Endodermal cell (in vitro differentiated cells): ENCODE data around the gene KRT38. TPM values are rescaled to one million over a fixed set of nuclear protein-coding genes. Genes with fewer than 3 reads are reported as not detected.

Experiments used
- DNase-seq: peaks from one replicate; pipeline ENCODE4 v3.0.0-alpha.2; 2017
- H3K27ac ChIP-seq: 2 replicates; pipeline ENCODE4 v1.5.1; 2013; ENCODE audit warnings: mild to moderate bottlenecking, low read depth, low read length, moderate library complexity
- H3K27me3 ChIP-seq: 2 replicates; pipeline ENCODE4 v1.6.1; 2013; ENCODE audit warnings: mild to moderate bottlenecking, low read length, moderate library complexity; ENCODE audit not compliant: insufficient read depth, control insufficient read depth, poor library complexity, severe bottlenecking
- H3K36me3 ChIP-seq: 2 replicates; pipeline ENCODE4 v1.7.0; 2013; ENCODE audit warnings: mild to moderate bottlenecking, low read length, moderate library complexity; ENCODE audit not compliant: control insufficient read depth, insufficient read depth
- H3K4me1 ChIP-seq: one replicate; pipeline ENCODE4 v1.7.0; 2013; ENCODE audit warnings: low read length; ENCODE audit not compliant: control insufficient read depth, insufficient read depth
- H3K4me3 ChIP-seq: 2 replicates; pipeline ENCODE4 v1.5.1; 2013; ENCODE audit warnings: mild to moderate bottlenecking, low read length, moderate library complexity
- H3K9ac ChIP-seq: 2 replicates; pipeline ENCODE4 v1.6.1; 2013; ENCODE audit warnings: mild to moderate bottlenecking, low read length, moderate library complexity; ENCODE audit not compliant: poor library complexity, severe bottlenecking; ENCODE audit errors: extremely low read depth
- H3K9me3 ChIP-seq: 2 replicates; pipeline ENCODE4 v1.6.1; 2013; ENCODE audit warnings: mild to moderate bottlenecking, low read length, moderate library complexity; ENCODE audit not compliant: control insufficient read depth
- H3K27ac Mint-ChIP-seq: 2 replicates; pipeline ENCODE4 v1.8.0; 2020; ENCODE audit warnings: mixed read lengths
- H3K27me3 Mint-ChIP-seq: 2 replicates; pipeline ENCODE4 v1.8.0; 2021; ENCODE audit warnings: mild to moderate bottlenecking, mixed read lengths; ENCODE audit not compliant: insufficient read depth
- H3K36me3 Mint-ChIP-seq: 2 replicates; pipeline ENCODE4 v1.8.0; 2020; ENCODE audit warnings: low read depth, mixed read lengths
- H3K4me1 Mint-ChIP-seq: 2 replicates; pipeline ENCODE4 v1.8.0; 2020; ENCODE audit warnings: mixed read lengths
- H3K4me3 Mint-ChIP-seq: 2 replicates; pipeline ENCODE4 v1.8.0; 2020; ENCODE audit warnings: mild to moderate bottlenecking, moderate library complexity, mixed read lengths
- H3K9me3 Mint-ChIP-seq: 2 replicates; pipeline ENCODE4 v1.8.0; 2020; ENCODE audit warnings: mild to moderate bottlenecking, mixed read lengths
- CTCF ChIP-seq: fragments of 200-600 bp; sonication (generic); conservative IDR thresholded peaks from 2 replicates; pipeline ENCODE4 v1.5.0; 2021; ENCODE audit warnings: antibody characterized with exemption, mild to moderate bottlenecking
- WGBS, 2 experiments: methylation state at CpG; one replicate each; pipeline versions ENCODE4 v1.1.5 to v1.1.7; 2013; ENCODE audit warnings: missing lambda C conversion rate in 2 of 2, mixed read lengths in 1 of 2; ENCODE audit not compliant: insufficient coverage in 1 of 2, insufficient read length in 1 of 2; 5-methylcytosine and 5-hydroxymethylcytosine counted together
- total RNA-seq, 2 donors: library from RNA; stranded (reverse); fragmentation: NEBNext Ultra II Directional in 1 of 2; extraction: Animal tissue kit (Norgen Biotek cat#: 25700) in 1 of 2; gene quantifications; 2 replicates in 1 of 2; 3 replicates in 1 of 2; pipeline ENCODE4 v1.2.1, GENCODE V29; 2021

The KRT38 gene
- total RNA-seq, 2 donors from 2014 or later: not detected

- no peak overlapping the region for H3K27ac Mint-ChIP-seq
- peaks cover 5% of the 10 kb centered on the region for H3K27me3 Mint-ChIP-seq
- Histone ChIP-seq H3K9ac (no peak overlapping the region), H3K36me3 (no peaks in the 10 kb centered on the region), H3K27ac (no peak overlapping the region), H3K9me3 (no peaks in the 10 kb centered on the region), H3K27me3 (peaks cover 8% of the 10 kb centered on the region), H3K4me3 (no peak overlapping the region), H3K4me1 (no peaks in the 10 kb centered on the region)
- H3K4me1 Mint-ChIP-seq: peaks cover 5% of the 10 kb centered on the region
- H3K4me3 Mint-ChIP-seq: no peak overlapping the region
- DNase-seq: no peak
- no peaks in the 10 kb centered on the region for H3K9me3 Mint-ChIP-seq
- no peaks in the 10 kb centered on the region for H3K36me3 Mint-ChIP-seq
- 73 to 97% methylated on average over 4 to 6 of the region's 6 CpGs for WGBS, 2 experiments
- no peak for TF ChIP-seq CTCF
Observed at GRCh38 chr17:41417127-41417526, 23.7 kb downstream of the KRT38 start.

- H3K27me3 Mint-ChIP-seq: peaks cover 5% of the 10 kb centered on the region
- no peak overlapping the region for H3K27ac Mint-ChIP-seq
- H3K36me3 Mint-ChIP-seq: no peaks in the 10 kb centered on the region
- H3K9me3 Mint-ChIP-seq: no peaks in the 10 kb centered on the region
- 89 to 96% methylated on average over 4 to 5 of the region's 5 CpGs for WGBS, 2 experiments
- H3K4me1 Mint-ChIP-seq: peaks cover 5% of the 10 kb centered on the region
- TF ChIP-seq CTCF: no peak
- no peak for DNase-seq
- Histone ChIP-seq H3K9me3 (no peaks in the 10 kb centered on the region), H3K27ac (no peak overlapping the region), H3K36me3 (no peaks in the 10 kb centered on the region), H3K4me3 (no peak overlapping the region), H3K9ac (no peak overlapping the region), H3K27me3 (peaks cover 8% of the 10 kb centered on the region), H3K4me1 (no peaks in the 10 kb centered on the region)
- no peak overlapping the region for H3K4me3 Mint-ChIP-seq
Observed at GRCh38 chr17:41416479-41416878, 24.3 kb downstream of the KRT38 start.

DNA sequence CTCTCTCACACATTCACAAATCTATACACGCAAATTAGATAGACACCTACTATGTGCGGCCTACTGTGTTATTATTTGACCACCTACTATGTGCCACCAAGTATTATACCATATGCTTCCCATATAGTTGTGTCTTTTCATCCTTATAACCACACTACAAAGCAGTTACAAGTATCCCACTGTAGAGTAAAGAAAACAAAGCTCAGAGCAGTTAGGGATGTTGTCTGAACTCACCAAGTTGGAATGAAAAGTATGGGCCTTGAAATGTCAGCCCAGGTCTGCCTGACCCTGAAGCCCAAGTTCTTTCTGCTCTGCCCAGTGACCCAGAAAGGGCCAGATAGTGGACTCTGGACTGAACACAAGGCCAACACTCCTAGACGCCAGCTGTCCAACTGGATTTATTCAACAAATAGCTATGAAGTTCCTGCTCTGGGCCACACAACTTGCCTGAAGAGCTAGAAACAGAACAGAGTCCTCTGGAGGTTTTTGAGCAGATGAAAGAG, 24.9 kb downstream of the KRT38 start:
- H3K9me3 Mint-ChIP-seq: no peaks in the 10 kb centered on the region
- peaks cover 5% of the 10 kb centered on the region for H3K4me1 Mint-ChIP-seq
- H3K27ac Mint-ChIP-seq: no peak overlapping the region
- H3K4me1 ChIP-seq: no peaks in the 10 kb centered on the region
- DNase-seq: no peak
- H3K9me3 ChIP-seq: no peaks in the 10 kb centered on the region
- WGBS, 2 experiments: 91 to 95% methylated on average over 3 of the region's 3 CpGs
- peaks cover 4% of the 10 kb centered on the region for H3K27me3 Mint-ChIP-seq
- H3K27me3 ChIP-seq: peaks cover 8% of the 10 kb centered on the region
- no peak overlapping the region for H3K4me3 Mint-ChIP-seq
- no peaks in the 10 kb centered on the region for H3K36me3 Mint-ChIP-seq
- H3K36me3 ChIP-seq: no peaks in the 10 kb centered on the region
- H3K27ac ChIP-seq: no peak overlapping the region
- no peak overlapping the region for H3K9ac ChIP-seq
- no peak for TF ChIP-seq CTCF
- no peak overlapping the region for H3K4me3 ChIP-seq
